ENCODE results near the gene ELOVL3. TPM values are rescaled to one million over a fixed set of nuclear protein-coding genes. Genes with fewer than 3 reads are reported as not detected.

The ELOVL3 gene
- 0.92 TPM for total RNA-seq

DNA sequence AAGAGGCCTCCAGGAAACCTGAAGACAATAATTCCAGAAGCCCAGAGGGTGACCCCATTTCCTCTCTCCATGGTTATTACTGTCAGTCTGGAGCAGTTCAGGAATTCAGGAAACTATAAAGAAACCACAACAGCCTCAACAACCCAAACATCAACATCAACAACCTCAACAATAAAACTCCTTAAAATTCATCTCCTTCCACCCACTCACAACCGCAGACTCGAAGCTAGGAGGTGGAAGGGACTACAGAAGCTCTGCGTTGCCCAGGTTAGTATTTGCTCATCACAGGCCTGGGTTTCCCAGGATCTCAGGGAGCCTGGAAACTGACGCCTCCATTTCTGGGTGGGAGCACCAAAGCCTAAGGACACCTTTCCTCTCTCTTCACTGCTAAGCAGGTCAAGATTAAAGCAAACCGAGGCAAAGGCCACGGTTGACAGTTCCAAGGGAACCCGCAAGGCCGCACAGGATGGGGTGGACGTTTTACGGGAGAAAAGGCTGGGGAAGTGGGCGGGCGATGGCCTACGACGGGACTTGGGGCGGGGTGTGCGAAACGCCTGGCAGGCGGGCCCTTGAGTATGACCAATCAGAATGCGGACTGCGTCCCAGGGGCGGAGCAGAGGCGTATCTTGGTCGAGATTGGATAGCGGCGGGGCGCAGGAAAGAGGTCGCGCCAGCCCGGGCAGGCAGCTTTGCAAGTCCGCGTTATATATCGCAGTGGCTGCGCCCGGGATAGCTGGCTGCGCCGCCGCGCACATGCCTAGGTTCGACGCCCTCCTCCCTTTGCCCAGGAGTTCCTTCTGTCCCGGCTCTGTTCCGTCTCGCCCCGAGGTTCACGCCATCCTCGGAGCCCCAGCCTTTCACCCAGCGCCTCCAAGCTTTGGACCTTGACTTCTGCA is at the start of gene ELOVL3:
Gene ELOVL3 (plus strand): TSS at position 654 of the 896 bp plus-strand sequence. CDS start 250 bp downstream, outside the sequence.

DNA sequence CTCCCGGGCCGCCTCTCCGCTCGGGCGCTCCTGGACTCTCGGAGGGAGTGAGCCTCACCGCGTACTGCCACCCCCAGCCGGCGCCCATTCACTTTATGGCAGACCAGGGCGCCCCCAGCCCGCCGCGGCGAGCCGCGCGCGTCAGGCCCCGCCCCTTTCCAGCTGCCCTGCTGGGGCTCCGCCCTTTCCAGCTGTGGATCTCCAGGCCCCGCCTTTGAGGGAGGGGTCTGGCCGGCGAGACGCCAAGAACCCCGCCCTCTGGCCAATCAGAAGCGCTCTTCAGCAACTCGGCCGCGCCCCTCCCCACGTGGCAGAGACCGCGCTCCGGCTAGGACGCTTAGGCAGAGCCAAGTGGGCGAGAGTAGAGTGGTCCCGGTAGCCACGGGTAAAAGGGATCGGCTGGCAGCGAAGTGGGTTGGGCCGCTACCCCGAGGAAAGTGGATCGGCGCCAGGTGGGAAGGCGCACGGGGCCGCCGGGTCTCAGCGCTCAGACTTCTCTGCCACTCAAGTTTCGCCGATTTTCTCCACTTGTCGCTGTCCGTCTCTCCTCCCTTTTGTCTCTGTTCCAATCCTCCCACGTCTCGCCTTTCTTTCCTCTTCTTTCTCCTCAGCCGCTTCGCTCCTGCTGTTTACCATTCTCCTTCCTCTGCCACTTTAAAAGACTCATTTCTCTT is 15.5 kb downstream of the ELOVL3 start, which contains the start of gene PITX3:
Gene PITX3 (minus strand): TSS at position 69 of the 674 bp plus-strand sequence. CDS start 9,432 bp downstream, outside the sequence.

GRCh38 chr10:102245082-102245931 is 19.2 kb downstream of the ELOVL3 start, which contains the start of gene GBF1:
Gene GBF1 (plus strand): TSS chr10:102245532. CDS start chr10:102258939, 13,407 bp downstream.

Other genes starting within 250 kb of the ELOVL3 start
- gene ARMH3, start 170.1 kb upstream of the ELOVL3 start, total RNA-seq = 22.6 TPM
- 12.9 TPM for gene HPS6, start 160.9 kb upstream of the ELOVL3 start, total RNA-seq
- 63.4 TPM for gene LDB1, start 105.9 kb upstream of the ELOVL3 start, total RNA-seq
- 9.5 TPM for gene PPRC1, start 93.3 kb upstream of the ELOVL3 start, total RNA-seq
- 48.9 TPM for gene NOLC1, start 73.9 kb upstream of the ELOVL3 start, total RNA-seq
- gene PITX3, start 15.2 kb downstream of the ELOVL3 start, total RNA-seq = 0.69 TPM
- 31.8 TPM for gene GBF1, start 19.2 kb downstream of the ELOVL3 start, total RNA-seq
- gene NFKB2, start 169.4 kb downstream of the ELOVL3 start, total RNA-seq = 1.6 TPM
- 108 TPM for gene PSD, start 192.5 kb downstream of the ELOVL3 start, total RNA-seq
- gene FBXL15, start 194.5 kb downstream of the ELOVL3 start, total RNA-seq = 19.4 TPM
- gene CUEDC2, start 206.3 kb downstream of the ELOVL3 start, total RNA-seq = 53.7 TPM
- 0.69 TPM for gene C10orf95, start 225.2 kb downstream of the ELOVL3 start, total RNA-seq